Astrocyte (in vitro differentiated cells and primary cell): Measurements from ENCODE around the gene PAM. TPM values are rescaled to one million over a fixed set of nuclear protein-coding genes. Genes with fewer than 3 reads are reported as not detected.

ENCODE experiments used
- DNase-seq: peaks from one replicate; pipeline ENCODE4 v3.0.0-alpha.2; 2010; ENCODE audit warnings: low read depth
- FAIRE-seq: peaks from 2 replicates; lab custom pipeline; 2011; peaks lifted over from hg19 to GRCh38; lab: Jason Lieb, UNC
- H2AFZ ChIP-seq: 2 replicates; pipeline ENCODE4 v1.6.0; 2012; ENCODE audit warnings: low read depth, low read length, inconsistent platforms
- H3K27ac ChIP-seq: 2 replicates; pipeline ENCODE4 v1.5.1; 2011; ENCODE audit warnings: low read depth, low read length, inconsistent platforms
- H3K27me3 ChIP-seq: 2 replicates; pipeline ENCODE4 v1.6.0; 2011; ENCODE audit warnings: low read length, inconsistent platforms; ENCODE audit not compliant: insufficient read depth
- H3K36me3 ChIP-seq: 2 replicates; pipeline ENCODE4 v1.5.1; 2011; ENCODE audit warnings: low read length, inconsistent platforms; ENCODE audit not compliant: insufficient read depth
- H3K4me1 ChIP-seq: 2 replicates; pipeline ENCODE4 v1.5.1; 2011; ENCODE audit warnings: low read length, inconsistent platforms; ENCODE audit not compliant: insufficient read depth
- H3K4me2 ChIP-seq: 2 replicates; pipeline ENCODE4 v1.6.0; 2012; ENCODE audit warnings: low read length, inconsistent platforms
- H3K4me3 ChIP-seq: 2 replicates; pipeline ENCODE4 v1.5.1; 2011; ENCODE audit warnings: low read depth, mild to moderate bottlenecking, low read length, inconsistent platforms; ENCODE audit not compliant: insufficient read depth
- H3K79me2 ChIP-seq: 2 replicates; pipeline ENCODE4 v1.6.0; 2012; ENCODE audit warnings: mild to moderate bottlenecking, low read length, inconsistent platforms; ENCODE audit not compliant: insufficient read depth
- H3K9ac ChIP-seq: 2 replicates; pipeline ENCODE4 v1.6.0; 2012; ENCODE audit warnings: mild to moderate bottlenecking, low read length, inconsistent platforms
- H3K9me3 ChIP-seq: 2 replicates; pipeline ENCODE4 v1.5.1; 2012; ENCODE audit warnings: low read depth, mild to moderate bottlenecking, low read length, inconsistent platforms; ENCODE audit not compliant: insufficient read depth
- H4K20me1 ChIP-seq: 2 replicates; pipeline ENCODE4 v1.6.0; 2012; ENCODE audit warnings: low read length, inconsistent platforms; ENCODE audit not compliant: insufficient read depth
- H3K27ac Mint-ChIP-seq: one replicate; pipeline ENCODE4 v1.8.0; 2021; ENCODE audit warnings: mild to moderate bottlenecking, mixed read lengths; ENCODE audit not compliant: unreplicated experiment
- H3K27me3 Mint-ChIP-seq: one replicate; pipeline ENCODE4 v1.8.0; 2021; ENCODE audit warnings: low read depth, mixed read lengths; ENCODE audit not compliant: unreplicated experiment
- H3K36me3 Mint-ChIP-seq: one replicate; pipeline ENCODE4 v1.8.0; 2021; ENCODE audit warnings: low read depth, mixed read lengths; ENCODE audit not compliant: unreplicated experiment
- H3K4me1 Mint-ChIP-seq: one replicate; pipeline ENCODE4 v1.8.0; 2021; ENCODE audit warnings: low read depth, mixed read lengths; ENCODE audit not compliant: unreplicated experiment
- H3K4me3 Mint-ChIP-seq: one replicate; pipeline ENCODE4 v1.8.0; 2021; ENCODE audit warnings: mild to moderate bottlenecking, moderate library complexity, mixed read lengths; ENCODE audit not compliant: unreplicated experiment
- H3K9me3 Mint-ChIP-seq: one replicate; pipeline ENCODE4 v1.8.0; 2021; ENCODE audit warnings: mild to moderate bottlenecking, mixed read lengths; ENCODE audit not compliant: unreplicated experiment
- CTCF ChIP-seq: IDR thresholded peaks from 2 replicates; pipeline ENCODE4 v1.5.1; 2011; ENCODE audit warnings: low read depth, mild to moderate bottlenecking, inconsistent platforms, low read length, moderate library complexity; ENCODE audit not compliant: insufficient read depth
- EZH2 ChIP-seq: IDR thresholded peaks from 2 replicates; pipeline ENCODE4 v1.6.1; 2012; ENCODE audit warnings: mild to moderate bottlenecking, low read length, inconsistent platforms; ENCODE audit not compliant: insufficient read depth
- total RNA-seq: library from RNA; stranded (reverse); gene quantifications from 2 replicates; pipeline ENCODE4 v1.2.1, GENCODE V29; 2021

Gene PAM
- total RNA-seq, 1 donor from 2014 or later, result 301 TPM

- Histone ChIP-seq H3K36me3 (no peaks in the 10 kb centered on the region), H3K27me3 (no peaks in the 10 kb centered on the region), H3K9me3 (no peaks in the 10 kb centered on the region), H3K9ac (no peak overlapping the region), H2AFZ (no peak overlapping the region), H3K79me2 (no peaks in the 10 kb centered on the region), H3K4me3 (no peak overlapping the region), H3K27ac (no peak overlapping the region), H3K4me2 (no peak overlapping the region), H3K4me1 (no peaks in the 10 kb centered on the region), H4K20me1 (no peaks in the 10 kb centered on the region)
- FAIRE-seq (no peak), DNase-seq (no peak)
- H3K4me1 Mint-ChIP-seq, result peaks cover 9% of the 10 kb centered on the region
- peaks cover 3% of the 10 kb centered on the region for H3K36me3 Mint-ChIP-seq
- H3K27me3 Mint-ChIP-seq, result no peaks in the 10 kb centered on the region
- no peak overlapping the region for H3K4me3 Mint-ChIP-seq
- no peak overlapping the region for H3K27ac Mint-ChIP-seq
- H3K9me3 Mint-ChIP-seq, result no peaks in the 10 kb centered on the region
- TF ChIP-seq CTCF, result no peak
- no peak for TF ChIP-seq EZH2
These were observed 78.0 kb downstream of the PAM start for GRCh38 chr5:102833146-102833545.

- H2AFZ ChIP-seq, result no peak overlapping the region
- no peak overlapping the region for H3K9ac ChIP-seq
- DNase-seq, result no peak
- no peak overlapping the region for H3K27ac ChIP-seq
- H4K20me1 ChIP-seq, result no peaks in the 10 kb centered on the region
- FAIRE-seq, result no peak
- TF ChIP-seq EZH2, result no peak
- TF ChIP-seq CTCF, result no peak
- H3K36me3 ChIP-seq, result no peaks in the 10 kb centered on the region
- H3K79me2 ChIP-seq, result no peaks in the 10 kb centered on the region
- Mint-ChIP-seq H3K4me1 (peaks cover 9% of the 10 kb centered on the region), H3K27ac (no peak overlapping the region), H3K4me3 (no peak overlapping the region), H3K36me3 (peaks cover 3% of the 10 kb centered on the region), H3K27me3 (no peaks in the 10 kb centered on the region), H3K9me3 (no peaks in the 10 kb centered on the region)
- H3K27me3 ChIP-seq, result no peaks in the 10 kb centered on the region
- no peaks in the 10 kb centered on the region for H3K4me1 ChIP-seq
- H3K9me3 ChIP-seq, result no peaks in the 10 kb centered on the region
- no peak overlapping the region for H3K4me3 ChIP-seq
- H3K4me2 ChIP-seq, result no peak overlapping the region
These were observed 79.4 kb downstream of the PAM start for GRCh38 chr5:102834438-102834964.

GRCh38 chr5:102835717-102836116, 80.6 kb downstream of the PAM start:
- Histone ChIP-seq H3K9ac (no peak overlapping the region), H3K79me2 (no peaks in the 10 kb centered on the region), H3K4me2 (no peak overlapping the region), H3K36me3 (no peaks in the 10 kb centered on the region), H3K4me3 (no peak overlapping the region), H3K27ac (no peak overlapping the region), H2AFZ (no peak overlapping the region), H4K20me1 (no peaks in the 10 kb centered on the region), H3K9me3 (no peaks in the 10 kb centered on the region), H3K27me3 (no peaks in the 10 kb centered on the region), H3K4me1 (no peaks in the 10 kb centered on the region)
- Mint-ChIP-seq H3K27me3 (no peaks in the 10 kb centered on the region), H3K36me3 (peaks cover under 1% of the 10 kb centered on the region), H3K9me3 (no peaks in the 10 kb centered on the region), H3K4me3 (no peak overlapping the region), H3K27ac (no peak overlapping the region), H3K4me1 (peaks cover 9% of the 10 kb centered on the region)
- DNase-seq (no peak), FAIRE-seq (no peak)
- TF ChIP-seq EZH2 (no peak), CTCF (no peak)
